Smooth muscle cell (in vitro differentiated cells): ENCODE data around the gene HNRNPU. TPM values are rescaled to one million over a fixed set of nuclear protein-coding genes. Genes with fewer than 3 reads are reported as not detected.

Experiments
- DNase-seq: peaks from one replicate; lab custom pipeline; 2025; ENCODE audit not compliant: unreplicated experiment; lab: John Stamatoyannopoulos, UW
- H2AFZ ChIP-seq: fragments of 200-600 bp; sonication (generic); 2 replicates; pipeline ENCODE4 v1.6.0; 2016; ENCODE audit warnings: antibody characterized with exemption, low read depth, mild to moderate bottlenecking
- H3F3A ChIP-seq: fragments of 200-600 bp; sonication (generic); 2 replicates; pipeline ENCODE4 v1.6.0; 2017; ENCODE audit warnings: antibody characterized with exemption, low read depth
- H3K27ac ChIP-seq: fragments of 200-600 bp; sonication (generic); 2 replicates; pipeline ENCODE4 v1.5.1; 2016; ENCODE audit warnings: low read depth, mild to moderate bottlenecking
- H3K27me3 ChIP-seq: fragments of 200-600 bp; sonication (generic); 2 replicates; pipeline ENCODE4 v1.6.1; 2016; ENCODE audit warnings: low read depth, mild to moderate bottlenecking
- H3K36me3 ChIP-seq: fragments of 200-600 bp; sonication (generic); 2 replicates; pipeline ENCODE4 v1.5.1; 2016; ENCODE audit warnings: low read depth
- H3K4me1 ChIP-seq: fragments of 200-600 bp; sonication (generic); 2 replicates; pipeline ENCODE4 v1.5.1; 2016; ENCODE audit warnings: low read depth
- H3K4me2 ChIP-seq: fragments of 200-600 bp; sonication (generic); 2 replicates; pipeline ENCODE4 v1.6.0; 2016; ENCODE audit warnings: mild to moderate bottlenecking
- H3K4me3 ChIP-seq: fragments of 200-600 bp; sonication (generic); 2 replicates; pipeline ENCODE4 v1.5.1; 2016; ENCODE audit warnings: mild to moderate bottlenecking
- H3K79me2 ChIP-seq: fragments of 200-600 bp; sonication (generic); 2 replicates; pipeline ENCODE4 v1.6.0; 2016; ENCODE audit warnings: low read depth, mild to moderate bottlenecking
- H3K9ac ChIP-seq: fragments of 200-600 bp; sonication (generic); 2 replicates; pipeline ENCODE4 v1.6.0; 2016; ENCODE audit warnings: low read depth
- H3K9me3 ChIP-seq: fragments of 200-600 bp; sonication (generic); replicated peaks from 2 replicates; pipeline ENCODE4 v1.5.1; 2016; ENCODE audit warnings: low read depth
- H4K20me1 ChIP-seq: fragments of 200-600 bp; sonication (generic); 2 replicates; pipeline ENCODE4 v1.6.0; 2016; ENCODE audit warnings: low read depth
- CTCF ChIP-seq: fragments of 200-600 bp; sonication (generic); IDR thresholded peaks from 2 replicates; pipeline ENCODE4 v1.5.1; 2017; ENCODE audit warnings: borderline replicate concordance, mild to moderate bottlenecking, antibody characterized with exemption; ENCODE audit not compliant: insufficient read depth, poor library complexity, severe bottlenecking
- WGBS: methylation state at CpG from one replicate; pipeline ENCODE4 v1.1.7; 2016; ENCODE audit warnings: low lambda C conversion rate; 5-methylcytosine and 5-hydroxymethylcytosine counted together
- polyA plus RNA-seq: library from polyadenylated mRNA; unstranded; fragments of >200 nt; fragmentation: Nextera tagmentation; extraction: Ambion mirVana; gene quantifications from 2 replicates; pipeline ENCODE4 v1.2.1, GENCODE V29; 2016
- total RNA-seq: library from RNA; depleted of rRNA; stranded (reverse); fragments of >200 nt; gene quantifications from 2 replicates; pipeline ENCODE4 v1.2.3, GENCODE V29; 2014

The HNRNPU gene
- total and polyA plus RNA-seq, 2 experiments from 2014 or later = 198 to 286 TPM

- Histone ChIP-seq H4K20me1 (no peaks in the 10 kb centered on the region), H3K4me3 (no peak overlapping the region), H3K36me3 (no peaks in the 10 kb centered on the region), H3K4me2 (no peak overlapping the region), H2AFZ (no peak overlapping the region), H3K4me1 (no peaks in the 10 kb centered on the region), H3F3A (peaks cover 9% of the 10 kb centered on the region), H3K79me2 (no peaks in the 10 kb centered on the region), H3K27ac (no peak overlapping the region), H3K9me3 (no peaks in the 10 kb centered on the region), H3K27me3 (no peaks in the 10 kb centered on the region), H3K9ac (no peak overlapping the region)
- DNase-seq = no peak
- TF ChIP-seq CTCF = no peak
- 96% methylated on average over 7 of the region's 7 CpGs for WGBS
These were observed 29.5 kb upstream of the HNRNPU start for GRCh38 chr1:244893836-244894235.

GRCh38 chr1:244887281-244887680 is 22.9 kb upstream of the HNRNPU start:
- Histone ChIP-seq H3K79me2 (no peaks in the 10 kb centered on the region), H3K27me3 (no peaks in the 10 kb centered on the region), H3K9ac (no peak overlapping the region), H3K4me2 (no peak overlapping the region), H4K20me1 (no peaks in the 10 kb centered on the region), H3K36me3 (no peaks in the 10 kb centered on the region), H3F3A (no peaks in the 10 kb centered on the region), H3K4me1 (no peaks in the 10 kb centered on the region), H3K27ac (no peak overlapping the region), H2AFZ (no peak overlapping the region), H3K4me3 (no peak overlapping the region), H3K9me3 (no peaks in the 10 kb centered on the region)
- DNase-seq = no peak
- no peak for TF ChIP-seq CTCF
- 74% methylated on average over 4 of the region's 4 CpGs for WGBS

GRCh38 chr1:244881552-244882280 is 17.4 kb upstream of the HNRNPU start:
- H3F3A ChIP-seq = no peaks in the 10 kb centered on the region
- H3K36me3 ChIP-seq = no peaks in the 10 kb centered on the region
- 75% methylated on average over 11 of the region's 11 CpGs for WGBS
- DNase-seq = no peak
- no peak overlapping the region for H3K9ac ChIP-seq
- no peaks in the 10 kb centered on the region for H3K9me3 ChIP-seq
- H3K27me3 ChIP-seq = no peaks in the 10 kb centered on the region
- no peak for TF ChIP-seq CTCF
- no peak overlapping the region for H3K27ac ChIP-seq
- no peak overlapping the region for H2AFZ ChIP-seq
- H3K79me2 ChIP-seq = no peaks in the 10 kb centered on the region
- no peak overlapping the region for H3K4me2 ChIP-seq
- H3K4me3 ChIP-seq = no peak overlapping the region
- H3K4me1 ChIP-seq = no peaks in the 10 kb centered on the region
- no peaks in the 10 kb centered on the region for H4K20me1 ChIP-seq

- H3F3A ChIP-seq = no peaks in the 10 kb centered on the region
- 95% methylated on average over 5 of the region's 5 CpGs for WGBS
- no peak overlapping the region for H3K27ac ChIP-seq
These were observed 14.3 kb upstream of the HNRNPU start for GRCh38 chr1:244878681-244879080.

More at GRCh38 chr1:244878681-244879080, 14.3 kb upstream of the HNRNPU start:
- H3K4me2 ChIP-seq = no peak overlapping the region
- no peak overlapping the region for H2AFZ ChIP-seq
- H4K20me1 ChIP-seq = no peaks in the 10 kb centered on the region
- no peak overlapping the region for H3K4me3 ChIP-seq
- H3K79me2 ChIP-seq = no peaks in the 10 kb centered on the region
- H3K27me3 ChIP-seq = no peaks in the 10 kb centered on the region
- TF ChIP-seq CTCF = no peak
- H3K36me3 ChIP-seq = no peaks in the 10 kb centered on the region
- no peaks in the 10 kb centered on the region for H3K9me3 ChIP-seq
- no peak for DNase-seq
- no peak overlapping the region for H3K9ac ChIP-seq
- H3K4me1 ChIP-seq = peaks cover 5% of the 10 kb centered on the region
